Occipital lobe (tissue), 2 donors: ENCODE measurements around the gene WRNIP1. TPM values are rescaled to one million over a fixed set of nuclear protein-coding genes. Genes with fewer than 3 reads are reported as not detected.
A peak's percentile ranks its signal among the peaks of the same experiment; 100 is the strongest.
"Not testable (repeated sequence)": the region's sequence is repeated elsewhere in the genome, so short reads cannot be mapped to it uniquely, and the experiment has no call there.

Experiments
- DNase-seq: peaks from one replicate; lab custom pipeline; 2025; lab: John Stamatoyannopoulos, UW
- total RNA-seq: library from RNA; depleted of rRNA; stranded (reverse); fragments of >200 nt; gene quantifications from one replicate; pipeline ENCODE4 v1.2.3, GENCODE V29; 2014

Gene WRNIP1
- total RNA-seq, 1 donor from 2014 or later, result 48.7 TPM

DNA sequence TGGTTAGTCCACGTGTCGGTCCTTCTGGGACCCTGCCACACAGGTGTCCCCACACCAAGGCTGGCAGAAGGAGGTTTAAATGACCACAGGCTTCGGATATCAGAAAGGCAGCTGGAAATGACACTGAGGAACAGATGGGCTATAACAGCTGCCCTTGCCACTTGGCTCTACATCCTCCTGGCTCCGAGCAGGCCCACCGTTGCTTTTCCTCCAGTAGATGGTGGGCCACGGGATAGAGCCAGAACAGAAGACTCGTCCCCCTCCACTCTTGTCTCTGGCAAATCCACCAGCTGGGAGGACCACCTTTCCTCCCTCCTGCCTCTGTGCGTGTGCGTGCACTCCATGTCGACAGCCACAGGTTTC lies 17.6 kb downstream of the WRNIP1 start:
- no peak for DNase-seq

DNA sequence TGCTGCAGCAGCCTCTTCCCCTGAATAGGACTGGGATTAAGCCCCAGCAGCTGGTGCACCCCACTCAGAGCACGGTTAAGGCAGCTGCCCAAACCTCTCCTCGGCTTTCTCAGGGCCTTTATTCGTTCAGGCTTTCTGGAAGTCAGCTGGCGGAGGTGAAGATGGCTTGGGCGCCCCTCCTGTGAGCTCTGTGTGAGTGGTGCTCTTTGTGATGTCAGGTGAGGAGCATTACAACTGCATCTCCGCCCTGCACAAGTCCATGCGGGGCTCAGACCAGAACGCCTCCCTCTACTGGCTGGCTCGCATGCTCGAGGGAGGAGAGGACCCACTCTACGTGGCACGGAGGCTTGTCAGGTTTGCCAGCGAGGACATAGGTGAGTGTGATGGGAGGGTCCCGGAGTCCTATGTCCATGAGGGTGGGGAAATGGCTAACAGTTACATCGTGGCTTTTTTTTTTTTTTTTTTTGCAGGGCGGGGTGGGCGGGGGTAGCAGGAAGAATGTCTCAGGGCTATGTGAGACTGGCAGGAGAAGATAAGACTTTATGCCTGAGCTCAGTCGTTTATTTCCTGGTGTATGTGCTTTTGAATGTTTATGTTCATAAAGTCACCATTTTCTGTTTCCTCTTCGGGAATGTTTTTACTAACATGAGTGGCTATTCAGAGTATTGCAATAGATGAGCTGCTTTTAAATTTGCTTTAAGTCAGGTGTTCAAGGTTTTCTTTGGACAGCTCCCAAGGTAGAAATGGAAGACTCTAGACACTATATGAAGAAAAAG lies 18.2 kb downstream of the WRNIP1 start:
- DNase-seq, result no peak

DNA sequence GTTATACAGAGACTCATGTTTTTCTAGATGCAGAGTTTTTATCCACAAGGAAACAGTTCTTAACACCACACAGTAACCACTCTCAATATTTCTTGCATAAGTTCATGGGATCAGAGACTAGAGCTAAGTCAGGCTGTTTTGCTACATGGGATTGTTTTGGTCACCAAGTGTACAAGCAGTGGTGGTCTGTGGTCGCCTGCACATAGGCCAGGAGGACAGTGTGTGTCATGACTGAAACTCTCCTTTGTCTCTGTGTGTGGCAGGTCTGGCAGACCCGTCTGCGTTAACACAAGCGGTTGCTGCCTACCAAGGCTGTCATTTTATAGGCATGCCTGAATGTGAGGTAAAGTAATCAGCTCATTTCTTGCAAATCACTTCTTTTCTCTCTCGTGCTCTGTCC lies 18.9 kb downstream of the WRNIP1 start:
- DNase-seq, result no peak

DNA sequence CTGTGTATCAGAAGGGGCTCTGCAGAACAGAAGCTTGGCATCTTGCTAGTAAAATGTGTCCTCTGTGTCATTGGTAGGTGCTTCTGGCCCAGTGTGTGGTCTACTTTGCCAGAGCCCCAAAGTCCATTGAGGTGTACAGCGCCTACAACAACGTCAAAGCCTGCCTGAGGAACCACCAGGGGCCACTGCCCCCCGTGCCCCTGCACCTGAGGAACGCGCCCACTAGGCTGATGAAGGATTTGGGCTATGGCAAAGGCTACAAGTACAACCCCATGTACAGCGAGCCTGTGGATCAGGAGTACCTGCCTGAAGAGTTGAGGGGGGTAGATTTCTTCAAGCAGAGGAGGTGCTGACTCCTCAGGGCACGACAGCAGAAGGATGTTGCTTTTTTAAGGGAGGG lies 19.7 kb downstream of the WRNIP1 start:
- no peak for DNase-seq

DNA sequence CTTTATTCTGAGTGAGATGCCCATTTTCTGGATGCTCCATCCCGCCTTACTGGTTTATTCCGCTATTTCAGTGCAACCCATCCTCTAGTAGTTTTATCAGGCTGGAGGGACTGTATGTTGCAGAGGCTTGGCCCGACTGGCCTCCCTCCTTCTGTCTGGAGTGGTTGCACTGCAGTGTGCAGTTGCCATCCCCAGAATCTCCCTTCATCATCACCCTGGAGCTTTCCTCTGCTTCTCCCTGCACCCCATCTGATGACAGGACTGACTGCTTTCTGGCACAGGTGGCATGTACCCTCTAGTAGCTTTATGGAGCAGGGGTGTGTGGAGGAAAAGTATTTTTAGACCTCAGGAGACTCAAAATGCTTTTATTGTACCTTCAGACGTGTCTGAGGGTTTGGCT lies 21.1 kb downstream of the WRNIP1 start:
- no peak for DNase-seq

DNA sequence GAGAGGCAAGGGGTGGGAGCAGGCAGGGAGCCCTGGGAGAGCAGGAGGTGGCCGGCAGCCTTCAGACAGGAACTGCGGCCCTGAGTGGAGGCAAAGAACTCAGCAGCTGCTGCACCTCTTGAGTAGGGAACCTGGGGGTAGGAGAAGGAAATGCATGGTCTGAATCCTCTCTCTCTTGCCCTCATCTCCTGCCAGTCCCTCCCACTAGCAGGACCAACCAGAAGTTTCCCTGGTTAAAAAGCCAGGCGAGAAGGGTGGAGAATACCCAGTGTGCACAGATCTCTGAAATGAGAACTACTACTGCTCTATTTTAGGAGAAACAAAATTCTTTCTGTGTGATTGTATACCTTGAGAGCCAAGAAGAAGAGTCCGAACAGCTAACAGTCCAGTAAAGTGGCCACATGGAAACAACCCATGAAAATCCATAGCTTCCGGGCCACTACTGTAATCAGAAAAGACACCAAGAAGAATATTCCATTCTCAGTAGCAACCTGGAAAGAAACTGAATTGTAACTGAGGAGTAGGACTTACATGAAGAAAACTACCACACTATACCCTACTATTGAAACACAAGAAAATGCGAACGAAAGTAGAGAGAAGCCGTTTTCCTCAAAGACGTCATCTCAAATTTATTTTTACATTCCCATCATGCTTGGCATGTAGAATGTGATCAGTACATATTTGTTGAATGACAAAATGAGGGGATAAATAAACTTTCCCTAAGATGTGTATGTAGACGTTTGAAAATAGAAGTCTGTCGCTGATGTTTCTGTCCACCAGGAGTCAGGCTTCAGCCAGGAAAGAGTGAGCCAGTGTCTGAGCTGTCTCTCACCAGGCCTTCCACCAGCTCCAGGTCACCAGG lies 25.6 kb downstream of the WRNIP1 start:
- no peak for DNase-seq

DNA sequence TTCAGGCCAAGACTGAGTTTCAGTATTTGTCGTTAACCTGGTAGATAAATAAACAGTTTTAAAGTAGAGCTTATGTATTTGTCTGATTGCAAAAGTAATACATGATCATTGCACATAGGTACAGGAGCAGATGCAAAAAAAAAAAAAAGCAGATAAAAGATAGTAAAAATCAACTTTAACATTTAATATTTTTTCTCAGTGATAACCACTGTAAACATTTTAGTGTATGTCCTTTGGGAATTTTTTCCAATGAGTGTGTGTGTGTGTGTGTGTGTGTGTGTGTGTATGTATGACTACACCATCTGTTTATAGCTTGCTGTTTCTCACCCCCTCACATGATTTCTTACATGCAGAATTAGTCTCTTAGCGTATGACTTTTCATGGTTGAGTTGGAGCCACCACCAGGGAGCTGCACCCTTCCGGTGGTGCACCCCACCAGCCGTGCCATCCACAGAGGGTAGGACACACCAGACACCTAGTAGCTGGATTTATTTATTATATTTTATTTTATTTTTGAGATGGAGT lies 26.3 kb downstream of the WRNIP1 start:
- no peak for DNase-seq

DNA sequence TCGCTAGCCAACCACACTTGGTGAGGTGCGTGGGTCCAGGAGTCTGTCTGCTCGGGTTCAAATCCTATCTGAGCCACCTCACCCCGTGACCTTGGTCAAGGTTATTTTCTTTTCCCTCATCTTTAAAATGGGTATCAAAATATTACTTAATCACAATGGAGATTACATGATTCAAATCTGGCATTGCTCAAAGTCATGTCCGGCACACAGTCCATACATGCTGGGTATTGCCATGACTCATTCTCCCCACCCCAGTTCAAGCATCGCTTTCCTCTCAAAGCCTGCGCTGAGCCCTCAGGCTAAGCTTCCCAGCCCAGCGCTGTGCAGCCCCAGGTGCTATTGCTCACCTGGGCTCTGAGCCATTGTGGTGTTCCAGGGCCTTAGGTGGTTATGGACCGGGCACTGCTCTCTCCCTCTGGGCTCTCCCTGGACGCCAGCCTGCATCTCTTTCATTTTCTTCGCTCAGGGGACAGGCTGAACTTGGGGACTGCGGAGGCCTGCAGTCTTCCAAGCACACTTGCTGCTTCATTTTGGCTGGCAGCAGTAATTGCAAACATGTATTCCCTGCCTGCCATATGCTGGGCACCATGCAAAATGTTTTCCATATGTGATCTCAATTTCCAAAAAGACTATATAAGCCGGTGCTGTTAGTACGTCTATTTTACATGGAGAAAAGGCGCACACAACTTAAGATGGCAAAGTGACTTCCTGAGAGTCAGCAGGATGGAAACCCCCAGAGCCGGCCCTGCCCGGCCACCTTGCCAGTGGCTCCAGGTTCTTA lies 27.3 kb downstream of the WRNIP1 start:
- no peak for DNase-seq

DNA sequence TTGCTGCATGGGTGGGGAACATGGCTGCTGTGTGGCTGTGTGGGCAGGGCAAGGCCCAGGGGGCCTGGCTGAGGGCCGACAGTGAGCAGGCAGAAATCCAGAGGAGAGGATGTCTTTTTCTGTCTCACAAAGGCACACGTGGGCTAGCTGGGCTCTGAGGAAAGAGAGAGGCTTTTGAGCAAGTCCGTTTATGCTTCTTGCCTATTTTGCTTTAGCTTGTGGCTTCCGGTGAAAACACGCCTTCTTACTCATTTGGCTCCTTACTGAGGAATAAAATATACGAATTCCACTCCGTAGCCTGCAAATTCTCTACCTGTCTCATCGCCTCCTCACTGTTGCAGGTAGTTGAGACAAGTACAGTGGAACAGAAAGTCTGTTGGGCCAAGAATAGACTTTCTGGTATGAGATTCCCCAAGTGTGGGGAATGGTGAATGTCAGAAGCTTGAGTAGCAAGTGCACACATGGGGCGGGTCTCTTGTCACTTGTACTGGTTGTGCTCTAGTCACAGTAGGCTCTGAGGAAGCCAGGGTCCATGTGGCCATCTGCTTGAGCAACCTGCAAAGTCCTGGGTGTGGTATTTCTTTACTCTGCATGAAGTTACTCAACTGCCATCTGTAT lies 28.4 kb downstream of the WRNIP1 start:
- DNase-seq, result peak; percentile 21

DNA sequence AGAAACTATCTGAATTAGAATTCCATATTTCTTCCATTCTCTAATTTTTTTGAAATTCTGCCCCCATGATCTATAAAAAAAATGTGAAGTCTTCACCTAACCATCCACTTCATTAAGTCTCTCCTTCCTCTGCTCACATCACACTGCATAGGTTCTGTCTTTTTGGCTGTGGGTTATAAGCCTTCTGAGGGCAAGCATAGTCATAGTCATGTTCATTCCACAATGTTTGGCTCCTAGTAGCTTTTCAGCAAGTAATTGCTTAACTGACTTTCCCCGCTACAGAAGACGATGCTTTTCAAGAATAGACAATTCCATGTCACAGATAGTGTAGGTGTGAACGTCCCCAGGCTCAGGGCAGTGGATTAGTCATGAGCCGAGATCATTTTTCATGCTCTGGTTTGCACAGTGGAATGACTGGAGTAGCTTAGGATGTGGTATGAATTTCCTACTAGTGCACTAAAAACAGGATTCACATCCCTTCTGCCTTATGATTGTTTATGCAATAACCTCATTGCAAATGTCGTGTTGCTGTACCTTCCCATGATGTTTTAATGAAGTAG lies 29.1 kb downstream of the WRNIP1 start:
- DNase-seq, result no peak

DNA sequence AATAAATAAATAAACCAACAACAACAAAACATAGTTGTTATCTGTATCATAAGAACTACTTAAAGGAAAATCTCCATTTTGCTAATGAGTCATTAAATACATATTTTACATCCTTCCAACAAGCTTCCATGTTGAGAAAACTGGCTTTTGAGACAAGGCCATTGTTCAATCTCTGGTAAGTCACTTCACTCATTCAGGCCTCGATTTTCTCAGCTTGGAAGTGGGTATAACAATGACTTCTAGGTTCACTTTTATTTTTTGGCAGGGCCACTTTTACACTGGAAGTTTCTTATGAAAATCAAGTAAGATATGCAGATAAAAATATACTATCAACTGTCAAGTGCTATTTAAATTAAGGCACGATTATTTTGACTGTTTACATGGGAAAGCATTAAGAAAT lies 30.0 kb downstream of the WRNIP1 start:
- DNase-seq, result no peak

DNA sequence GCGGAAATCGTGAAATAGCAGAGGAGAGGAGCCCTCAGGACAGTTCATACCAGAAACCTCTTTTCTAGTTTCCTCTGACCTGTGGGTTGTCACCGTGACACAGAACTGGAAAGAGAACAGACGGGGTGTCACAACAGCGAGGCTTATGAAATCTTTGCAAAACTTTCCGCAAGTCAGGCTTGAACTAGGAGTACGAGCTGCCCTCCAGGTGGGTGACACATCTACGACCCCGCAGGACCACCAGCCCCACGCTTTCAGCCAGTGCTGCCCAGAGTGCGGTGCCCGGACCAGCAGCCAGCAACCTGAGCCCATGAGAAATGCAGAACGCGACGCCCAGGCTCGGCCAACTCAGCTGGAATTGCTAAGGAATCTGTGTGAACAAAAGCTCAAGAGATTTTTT lies 30.8 kb downstream of the WRNIP1 start:
- no peak for DNase-seq

DNA sequence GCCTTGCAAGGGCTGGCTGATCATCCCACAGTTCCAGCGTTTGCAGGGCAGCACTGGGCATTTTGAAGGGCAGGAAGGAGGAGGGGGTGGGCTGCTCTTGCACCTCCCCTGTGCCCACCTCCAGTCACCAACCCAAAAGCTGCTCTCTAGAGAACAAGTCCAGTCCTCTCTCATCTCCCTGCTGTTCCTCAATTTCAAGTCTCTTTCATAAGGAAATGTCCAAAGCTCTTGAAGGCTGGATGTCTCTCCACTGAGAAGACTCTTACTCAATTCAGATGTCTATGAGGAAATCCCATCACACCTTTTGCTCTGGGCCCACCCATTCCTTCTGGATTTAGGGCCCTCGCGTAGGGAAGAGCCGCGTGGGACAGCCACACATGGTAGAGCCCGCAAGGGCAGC lies 31.7 kb downstream of the WRNIP1 start:
- DNase-seq, result no peak

DNA sequence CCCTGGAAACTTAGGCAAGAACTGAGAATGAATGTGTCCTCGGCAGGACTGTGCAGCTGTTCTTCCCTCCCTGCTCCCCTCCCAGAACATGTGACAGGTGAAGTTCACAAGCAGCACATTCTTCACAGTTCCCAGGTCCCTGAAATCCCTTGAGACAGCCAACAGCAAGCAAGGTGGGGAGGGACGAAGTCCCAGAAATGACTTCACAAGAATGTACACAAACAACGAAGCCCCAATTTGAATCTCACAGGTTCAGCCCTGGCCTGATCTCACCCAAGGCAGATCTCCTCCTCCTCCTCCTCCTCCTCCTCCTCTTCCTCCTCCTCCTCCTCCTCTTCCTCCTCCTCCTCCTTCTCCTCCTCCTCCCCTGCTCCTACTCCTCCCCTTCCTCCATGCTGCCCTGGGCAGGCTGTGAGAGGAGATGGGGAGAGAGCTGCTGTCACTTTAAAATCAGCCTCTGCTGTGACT lies 32.4 kb downstream of the WRNIP1 start:
- DNase-seq, result no peak

DNA sequence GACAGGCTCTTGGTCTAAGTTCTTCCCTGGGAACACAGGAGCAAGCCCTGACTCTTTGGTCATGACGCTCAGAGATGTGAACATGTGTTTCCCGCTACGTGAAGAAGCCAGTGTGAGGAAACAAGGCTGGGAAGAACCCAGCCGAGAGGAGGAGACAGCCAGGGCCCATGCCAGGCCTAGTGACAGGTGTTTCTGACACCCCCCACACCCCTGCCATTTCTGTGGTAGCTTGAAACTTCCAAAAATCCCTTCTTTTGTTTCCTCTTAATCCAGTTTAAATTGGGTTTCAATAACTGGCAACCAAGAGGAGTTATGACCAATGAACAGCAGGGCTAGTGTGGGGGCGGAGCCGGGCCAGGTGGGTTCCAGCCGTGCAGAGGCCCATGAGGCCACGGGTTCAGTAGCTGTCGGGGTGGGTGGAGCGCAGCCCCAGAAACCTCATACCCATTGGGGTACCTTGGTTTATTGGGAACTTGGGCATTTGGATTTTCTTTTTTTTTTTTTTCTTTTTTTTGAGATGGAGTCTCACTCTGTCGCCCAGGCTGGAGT lies 33.5 kb downstream of the WRNIP1 start:
- DNase-seq, result no peak

DNA sequence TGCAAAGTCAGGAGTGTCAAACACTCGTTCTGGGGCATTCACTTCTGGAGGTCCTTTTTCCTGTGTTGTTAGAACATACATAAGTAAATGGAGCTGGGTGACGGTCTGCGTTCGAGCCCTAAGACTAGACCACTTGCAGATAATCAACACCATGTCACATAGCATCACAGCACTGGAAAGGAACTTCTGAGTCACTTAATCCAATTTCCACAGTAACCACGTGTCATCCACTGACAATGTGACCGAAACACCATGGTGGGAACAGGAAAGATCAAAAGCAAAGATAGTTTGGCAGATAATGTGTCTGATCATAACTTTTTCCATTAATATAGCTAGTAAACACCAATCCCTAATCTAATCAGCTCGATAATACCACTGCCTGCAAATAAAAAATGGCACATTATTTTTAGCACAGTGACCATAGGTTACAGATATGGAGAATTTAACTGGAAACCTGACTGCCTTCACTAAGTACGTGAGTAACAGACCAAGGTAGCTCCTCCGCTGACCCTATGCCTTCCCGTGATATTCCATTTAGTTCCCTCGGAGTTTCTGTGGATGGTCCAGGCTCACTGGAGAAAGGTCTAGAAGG lies 34.8 kb downstream of the WRNIP1 start:
- DNase-seq, result no peak

DNA sequence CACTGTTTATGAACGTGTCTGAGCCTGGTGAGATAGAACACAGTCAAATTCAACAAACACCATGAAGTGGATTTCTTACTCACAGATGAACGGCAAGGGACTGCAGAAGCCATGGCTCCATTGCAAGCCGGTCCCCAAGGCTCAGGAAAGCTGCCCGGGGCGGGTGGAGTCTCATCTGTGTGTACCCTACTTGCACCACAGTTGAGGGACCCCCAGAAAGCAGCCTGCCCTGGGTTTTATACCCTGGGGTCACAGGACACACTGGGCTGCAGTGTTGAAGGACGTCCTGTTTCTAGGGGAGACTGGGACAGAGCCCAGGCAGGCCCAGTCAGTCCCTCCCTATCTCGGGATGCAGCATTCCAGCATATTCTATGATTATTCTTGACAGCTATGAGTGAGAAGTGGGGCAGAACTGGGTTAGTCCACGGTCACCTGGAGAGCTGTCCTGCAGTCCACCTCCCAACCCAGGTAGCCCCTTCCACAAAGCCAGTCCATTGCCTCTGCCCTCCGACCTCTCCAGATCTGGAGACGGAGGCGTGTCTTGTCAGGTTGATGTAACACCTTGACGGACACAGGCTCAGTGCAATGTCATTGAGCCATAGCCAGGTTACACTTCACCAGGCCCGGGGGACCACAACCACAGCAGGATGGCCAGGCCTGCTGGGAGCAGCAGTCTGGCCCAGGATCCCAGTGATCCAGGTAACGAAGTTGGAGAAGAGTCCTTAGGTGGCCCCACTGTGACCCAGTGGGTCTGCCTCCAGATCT lies 35.5 kb downstream of the WRNIP1 start:
- no peak for DNase-seq

DNA sequence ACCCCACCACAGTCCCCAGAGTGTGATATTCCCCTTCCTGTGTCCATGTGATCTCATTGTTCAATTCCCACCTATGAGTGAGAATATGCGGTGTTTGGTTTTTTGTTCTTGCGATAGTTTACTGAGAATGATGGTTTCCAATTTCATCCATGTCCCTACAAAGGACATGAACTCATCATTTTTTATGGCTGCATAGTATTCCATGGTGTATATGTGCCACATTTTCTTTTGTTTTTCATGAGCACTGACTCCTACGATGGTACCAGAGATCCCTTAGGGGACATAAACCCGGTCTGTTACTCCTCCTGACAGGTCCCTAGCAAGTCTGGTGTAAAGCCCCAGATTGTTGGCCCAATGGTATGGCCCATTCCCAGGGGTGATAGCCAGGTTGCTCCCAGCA lies 36.5 kb downstream of the WRNIP1 start:
- not testable (repeated sequence) for DNase-seq

DNA sequence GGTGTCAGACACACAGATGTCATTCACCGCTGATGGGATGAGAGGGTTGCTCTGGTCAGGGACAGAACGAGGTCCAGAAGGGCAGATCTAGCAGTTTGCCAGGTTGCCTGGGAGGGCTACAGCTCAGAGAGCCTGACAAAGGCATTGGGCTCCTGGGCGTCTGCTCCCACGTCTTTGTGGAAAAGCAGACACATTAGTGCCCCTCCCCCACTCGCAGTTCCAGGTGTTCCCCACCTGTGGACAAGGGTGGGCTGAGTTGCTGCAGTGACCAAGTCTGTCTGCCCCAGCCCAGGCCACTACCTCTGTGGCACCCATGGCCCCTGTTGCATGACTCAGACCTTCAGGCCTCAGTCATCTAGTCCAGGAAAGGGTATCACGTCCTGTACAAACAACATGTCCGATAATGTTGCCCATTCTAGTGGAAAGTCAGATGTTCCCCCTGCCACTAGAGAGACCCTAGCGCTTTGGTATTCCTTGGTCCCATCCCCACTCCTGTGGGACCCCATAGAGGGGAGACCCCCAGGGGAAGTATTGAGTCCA lies 37.4 kb downstream of the WRNIP1 start:
- no peak for DNase-seq
